Activated CD4-positive, alpha-beta T cell treated with anti-CD3 and anti-CD28 coated beads, Interleukin-2, amount 50 U/mL, for 48 hours (primary cell): ENCODE data around the gene ADCY5.

ENCODE experiments used
- DNase-seq, 2 experiments: peaks; one replicate each; pipeline ENCODE4 v3.0.0-alpha.2; 2020

The ADCY5 gene

DNA sequence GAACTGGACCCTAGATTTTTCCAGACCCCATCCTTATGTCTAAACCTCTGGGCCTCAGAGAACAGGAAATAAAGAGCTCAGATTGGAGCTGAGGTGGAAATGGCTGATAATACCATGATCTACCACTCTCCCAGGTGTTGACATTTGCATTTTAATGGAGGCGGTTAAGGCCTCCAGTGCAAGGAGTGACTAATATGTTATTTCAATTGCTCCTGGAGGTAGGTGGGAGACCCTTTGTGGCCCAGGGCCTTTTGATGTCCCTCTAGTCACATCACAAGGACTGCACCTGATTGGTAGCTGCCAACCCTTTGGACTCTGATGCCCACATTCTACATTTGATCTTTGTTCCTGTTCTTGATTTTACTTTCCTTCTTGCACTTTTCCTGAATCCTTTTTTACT lies 9.0 kb upstream of the ADCY5 start:
- DNase-seq: no peak

GRCh38 chr3:123453675-123454074 lies 4.8 kb upstream of the ADCY5 start:
- no peak for DNase-seq

DNA sequence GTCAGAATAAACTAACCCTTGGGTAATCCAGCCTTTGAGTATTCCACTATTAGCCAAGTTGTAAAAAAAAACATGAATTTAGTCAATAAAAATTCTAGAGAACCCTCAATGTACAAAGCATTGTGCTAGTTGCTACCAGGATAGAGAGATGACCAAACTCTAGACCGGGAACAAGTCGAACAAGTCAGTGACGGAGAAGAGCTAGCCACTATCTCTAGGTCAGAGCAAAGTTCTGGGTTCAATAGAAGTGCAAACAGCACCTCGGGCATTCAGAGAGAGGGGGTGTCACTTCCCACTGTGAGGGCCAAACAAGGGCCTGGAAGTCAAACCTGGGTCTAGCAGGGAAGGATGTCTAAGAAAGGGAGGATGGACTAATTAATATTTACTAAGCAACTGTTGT lies 2.3 kb upstream of the ADCY5 start:
- DNase-seq: no peak

DNA sequence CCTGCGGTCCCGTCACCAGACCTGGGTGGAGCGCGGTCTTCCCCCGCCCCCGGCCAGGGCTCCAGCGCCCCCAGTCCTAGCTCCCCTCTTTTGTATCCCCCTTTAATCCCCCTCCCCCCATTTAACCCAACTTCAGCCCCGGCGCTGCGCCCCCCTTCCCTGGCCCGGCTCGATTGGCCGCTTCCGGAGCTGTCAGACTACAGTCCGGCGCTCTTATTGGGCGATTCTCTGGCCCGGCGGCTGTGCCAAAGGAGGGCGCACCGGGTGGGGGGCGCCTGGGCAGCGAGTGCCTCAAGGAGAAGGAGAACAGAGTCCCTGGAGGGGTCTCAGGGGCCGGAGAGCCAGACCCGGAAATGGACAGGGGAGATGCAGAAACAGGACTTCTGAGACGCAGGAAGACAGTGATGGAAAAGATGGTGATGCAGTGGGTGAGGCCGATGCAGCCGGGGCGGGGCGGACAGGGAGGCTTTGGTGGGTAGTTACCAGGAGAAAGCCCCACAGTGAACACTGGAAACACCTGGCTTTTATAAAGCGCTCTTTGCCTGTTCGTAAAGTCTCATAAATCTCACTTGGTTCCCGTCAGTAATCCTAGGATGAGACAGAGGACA lies 1.2 kb upstream of the ADCY5 start:
- DNase-seq: no peak

DNA sequence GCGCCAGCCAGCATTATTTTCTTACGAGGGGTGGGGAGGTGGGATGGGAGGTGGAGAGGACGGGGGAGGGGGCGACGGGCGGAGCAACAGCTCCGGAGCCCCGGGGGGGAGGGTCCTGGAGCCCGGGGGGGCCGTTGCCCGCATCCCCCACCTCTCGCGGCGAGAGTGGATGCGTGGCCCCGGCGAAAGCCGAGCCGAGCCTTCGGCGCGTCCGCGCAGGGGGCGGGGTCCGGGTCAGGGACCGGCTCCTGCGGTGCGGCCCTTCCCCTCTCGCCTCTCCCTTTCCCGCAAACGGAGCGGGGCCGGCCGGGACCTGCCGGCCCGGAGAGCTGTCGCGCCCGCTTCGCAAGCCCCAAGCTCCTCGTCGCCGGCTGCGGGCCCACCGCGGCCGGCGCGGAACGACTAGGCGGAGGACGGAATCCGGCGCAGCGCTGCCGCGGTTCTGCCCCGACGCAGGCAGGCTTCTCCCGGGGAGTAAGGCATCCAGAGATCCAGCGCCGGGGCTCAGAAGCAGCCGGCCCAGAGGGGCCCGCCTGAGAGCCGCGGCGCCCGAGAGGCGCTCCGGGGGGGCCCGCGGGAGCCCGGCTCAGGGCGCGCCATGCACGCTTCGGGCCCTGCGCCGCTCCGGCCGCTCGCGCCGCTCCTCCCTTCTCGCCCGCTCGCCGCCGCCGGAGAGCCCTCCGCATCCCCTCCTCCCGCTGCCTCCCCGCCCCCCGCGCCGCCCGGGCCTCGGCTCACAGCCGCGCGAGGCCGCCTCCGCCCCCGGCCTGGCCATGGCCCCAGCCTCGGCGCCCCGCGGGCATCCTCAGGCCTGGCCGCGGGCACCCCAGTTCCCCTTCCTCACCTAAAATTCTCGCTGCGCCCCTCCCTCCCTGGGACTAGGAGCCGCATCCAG lies 459 bp upstream of the ADCY5 start:
- peak; percentile 9 to 16 for DNase-seq

DNA sequence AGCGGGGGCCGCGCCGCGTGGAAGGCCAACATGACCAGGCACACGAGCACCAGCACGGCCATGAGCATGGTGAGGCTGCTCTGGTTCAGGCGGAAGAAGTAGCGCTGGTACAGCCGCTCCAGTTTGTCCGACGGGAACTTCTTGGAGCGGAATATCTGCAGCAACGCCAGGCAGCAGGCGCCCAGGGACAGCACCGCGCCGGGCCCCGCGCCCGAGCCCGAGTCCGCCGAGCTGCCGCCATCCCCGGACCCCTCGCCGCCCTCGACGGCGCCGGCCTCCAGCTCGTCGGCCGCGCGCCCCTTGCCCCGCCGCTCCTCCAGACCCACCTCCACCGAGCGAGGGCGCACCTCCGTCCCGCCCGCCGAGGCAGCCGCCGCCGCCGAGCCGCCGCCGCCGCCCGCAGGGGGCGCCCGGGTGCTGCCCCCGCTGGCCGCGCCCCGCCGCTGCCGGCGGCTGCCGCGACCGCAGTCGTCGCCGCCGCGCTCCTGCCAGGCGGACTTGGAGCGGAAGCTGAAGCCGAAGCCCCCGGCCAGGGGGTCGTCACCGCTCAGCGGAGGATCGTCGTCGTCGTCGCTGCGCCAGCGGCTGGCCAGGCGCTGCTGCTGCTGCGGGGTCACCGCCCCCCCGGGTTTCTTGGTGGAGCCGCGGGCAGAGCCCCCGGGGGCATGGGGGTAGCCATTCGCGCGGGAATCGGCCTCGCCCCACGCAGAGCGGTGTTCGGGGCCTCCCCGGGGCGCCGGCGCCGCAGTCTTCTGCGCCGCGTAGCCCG lies 957 bp downstream of the ADCY5 start:
- DNase-seq: peak; percentile 44 to 52

DNA sequence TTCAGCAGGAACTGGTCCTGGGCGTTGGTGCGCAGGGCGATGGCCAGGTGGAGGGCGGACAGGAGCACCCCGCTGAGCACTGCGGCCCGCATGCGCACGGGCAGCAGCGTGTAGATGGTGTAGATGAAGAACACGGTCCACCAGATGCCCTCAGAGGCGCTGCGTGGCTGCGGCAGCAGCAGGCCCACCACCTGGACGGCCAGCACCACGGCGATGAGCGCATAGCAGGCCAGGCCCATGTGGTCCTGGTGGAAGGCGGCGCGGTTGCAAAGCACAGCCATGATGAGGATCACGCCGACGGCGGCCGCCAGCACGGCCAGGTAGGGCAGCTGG lies 1.5 kb downstream of the ADCY5 start:
- no peak for DNase-seq

DNA sequence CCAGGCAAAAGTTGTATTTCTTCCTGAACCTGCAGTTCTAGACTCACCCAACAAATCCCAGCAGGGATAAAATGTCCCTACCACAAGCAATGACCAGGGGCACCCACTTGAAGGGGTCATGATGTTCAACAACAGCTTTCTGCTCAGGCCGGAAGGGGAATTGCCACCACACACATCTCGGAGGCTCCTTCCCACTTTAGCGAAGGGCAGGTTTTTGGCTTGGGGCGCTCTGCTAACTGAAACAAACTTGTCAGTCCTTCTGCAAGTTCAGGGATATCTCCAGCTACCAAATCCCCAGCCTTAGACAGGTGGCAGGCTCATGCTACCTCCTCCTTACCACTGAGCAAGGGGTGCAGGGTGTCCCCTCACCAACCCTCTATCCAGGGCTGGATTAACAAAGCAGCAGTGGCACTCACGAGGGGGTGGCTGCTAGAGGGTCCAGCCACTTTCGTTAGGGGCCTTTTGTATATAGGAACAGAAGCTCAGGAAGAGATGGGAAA lies 2.2 kb downstream of the ADCY5 start:
- DNase-seq: no peak

DNA sequence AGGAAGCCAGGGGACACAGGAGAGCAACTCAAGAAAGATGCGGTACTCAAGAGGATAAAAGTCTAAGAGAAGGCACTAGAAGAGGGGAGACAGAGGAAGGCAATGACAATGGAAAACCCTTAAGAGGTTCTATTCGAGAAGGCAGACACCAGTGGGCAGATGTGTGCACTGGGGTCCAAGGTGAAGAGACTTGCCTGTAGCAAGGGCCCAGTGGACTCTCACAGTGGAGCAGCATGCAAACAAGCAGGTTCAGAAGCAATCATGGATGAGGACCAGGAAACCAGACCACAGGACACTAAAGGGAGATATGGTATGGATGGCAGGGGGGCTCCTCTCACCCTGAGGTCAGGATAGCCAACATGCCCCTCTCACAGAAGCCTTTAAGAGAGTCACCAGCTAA lies 2.7 kb downstream of the ADCY5 start:
- no peak for DNase-seq

DNA sequence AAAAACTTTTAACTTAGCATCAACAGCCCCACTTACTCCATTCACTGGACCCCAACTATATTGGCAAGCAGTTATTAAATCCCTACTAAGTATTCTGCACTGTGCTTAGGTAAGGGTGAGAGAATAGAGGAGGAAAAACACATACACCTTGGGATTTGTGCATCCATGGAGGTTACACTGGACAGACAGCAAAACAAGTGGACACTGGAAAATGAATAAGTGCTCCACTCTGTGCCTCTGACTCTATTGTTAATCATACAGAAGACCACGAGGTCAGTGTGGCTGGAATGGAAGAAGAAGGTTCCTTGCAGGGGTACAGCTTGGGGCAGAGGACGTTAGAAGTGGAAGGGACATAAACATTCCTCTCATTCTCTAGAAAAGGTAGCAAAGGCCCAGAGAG lies 3.2 kb downstream of the ADCY5 start:
- DNase-seq: no peak

GRCh38 chr3:123444744-123445143 lies 4.1 kb downstream of the ADCY5 start:
- DNase-seq: no peak

DNA sequence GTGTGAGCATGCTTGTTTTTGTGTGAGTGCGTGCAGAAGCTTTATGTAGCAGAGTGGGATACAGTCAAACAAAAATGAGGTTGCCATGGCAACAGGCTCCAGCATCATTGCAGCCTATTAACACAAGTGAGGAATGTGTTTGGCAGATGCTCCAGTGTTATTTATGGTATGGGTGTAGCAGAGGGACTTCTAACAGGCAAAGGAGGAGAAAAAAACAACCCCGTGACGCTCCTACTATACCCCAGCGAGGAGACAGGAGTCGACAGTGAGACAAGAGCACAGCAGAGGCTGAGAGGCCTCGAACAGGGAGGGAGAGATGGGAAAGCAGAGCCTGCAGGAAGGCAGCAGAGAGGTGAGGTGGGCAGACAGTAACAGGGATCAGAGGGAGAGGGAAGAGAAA lies 4.9 kb downstream of the ADCY5 start:
- DNase-seq: no peak

GRCh38 chr3:123442908-123443307 lies 6.0 kb downstream of the ADCY5 start:
- DNase-seq: no peak

GRCh38 chr3:123442125-123442524 lies 6.8 kb downstream of the ADCY5 start:
- DNase-seq: no peak

- no peak for DNase-seq
These were observed 8.9 kb downstream of the ADCY5 start for GRCh38 chr3:123439806-123440580.

- no peak for DNase-seq
These were observed 15.9 kb downstream of the ADCY5 start for GRCh38 chr3:123432832-123433523.

GRCh38 chr3:123431658-123432324 lies 17.1 kb downstream of the ADCY5 start:
- DNase-seq: no peak

GRCh38 chr3:123431007-123431657 lies 17.8 kb downstream of the ADCY5 start:
- no peak for DNase-seq

- no peak for DNase-seq
These were observed 18.6 kb downstream of the ADCY5 start for GRCh38 chr3:123430266-123430665.

GRCh38 chr3:123429362-123430125 lies 19.3 kb downstream of the ADCY5 start:
- DNase-seq: no peak
